Measurements from ENCODE around the gene TNFAIP3.

Gene TNFAIP3

GRCh38 chr6:137846274-137846673, 20.8 kb upstream of the TNFAIP3 start:
- TF ChIP-seq, protein P1, sequence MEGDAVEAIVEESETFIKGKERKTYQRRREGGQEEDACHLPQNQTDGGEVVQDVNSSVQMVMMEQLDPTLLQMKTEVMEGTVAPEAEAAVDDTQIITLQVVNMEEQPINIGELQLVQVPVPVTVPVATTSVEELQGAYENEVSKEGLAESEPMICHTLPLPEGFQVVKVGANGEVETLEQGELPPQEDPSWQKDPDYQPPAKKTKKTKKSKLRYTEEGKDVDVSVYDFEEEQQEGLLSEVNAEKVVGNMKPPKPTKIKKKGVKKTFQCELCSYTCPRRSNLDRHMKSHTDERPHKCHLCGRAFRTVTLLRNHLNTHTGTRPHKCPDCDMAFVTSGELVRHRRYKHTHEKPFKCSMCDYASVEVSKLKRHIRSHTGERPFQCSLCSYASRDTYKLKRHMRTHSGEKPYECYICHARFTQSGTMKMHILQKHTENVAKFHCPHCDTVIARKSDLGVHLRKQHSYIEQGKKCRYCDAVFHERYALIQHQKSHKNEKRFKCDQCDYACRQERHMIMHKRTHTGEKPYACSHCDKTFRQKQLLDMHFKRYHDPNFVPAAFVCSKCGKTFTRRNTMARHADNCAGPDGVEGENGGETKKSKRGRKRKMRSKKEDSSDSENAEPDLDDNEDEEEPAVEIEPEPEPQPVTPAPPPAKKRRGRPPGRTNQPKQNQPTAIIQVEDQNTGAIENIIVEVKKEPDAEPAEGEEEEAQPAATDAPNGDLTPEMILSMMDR (IDR thresholded peaks at IDR 0.05; ENCODE audit: low read depth, low read length): no peak
- DNase-seq (ENCODE audit: extremely low read depth, low read depth): no peak

DNA sequence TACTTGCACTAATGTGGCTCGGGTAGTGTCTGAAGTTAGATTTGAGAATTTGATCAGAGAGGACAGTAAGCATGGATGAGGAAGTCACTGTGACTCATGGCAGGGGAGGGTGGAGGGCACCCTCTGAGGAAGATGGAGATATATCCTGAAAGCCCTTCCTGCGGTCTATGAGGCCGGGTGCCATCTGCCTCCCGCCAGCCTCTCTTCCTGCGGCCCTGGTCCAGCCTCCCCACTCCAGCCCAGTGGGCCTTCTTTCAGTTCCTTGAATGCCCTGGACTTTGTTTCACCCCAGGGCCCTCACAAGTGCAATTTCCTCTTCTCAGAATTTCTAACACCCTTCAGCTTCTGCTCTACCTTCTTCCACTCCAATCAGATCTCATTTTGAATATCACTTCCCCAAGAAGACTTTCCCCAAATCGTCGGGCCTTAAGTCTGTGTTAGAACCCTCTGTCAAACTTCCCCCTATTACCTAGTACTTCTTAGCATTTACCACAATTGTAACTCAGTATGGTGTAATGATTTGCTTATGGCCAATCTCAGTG, 20.2 kb upstream of the TNFAIP3 start:
- no peak for DNase-seq (ENCODE audit: extremely low read depth, low read depth)
- TF ChIP-seq, protein P1 (IDR thresholded peaks at IDR 0.05; ENCODE audit: low read depth, low read length): no peak

GRCh38 chr6:137847748-137848147, 19.3 kb upstream of the TNFAIP3 start:
- no peak for DNase-seq (ENCODE audit: extremely low read depth, low read depth)
- TF ChIP-seq, protein P1 (IDR thresholded peaks at IDR 0.05; ENCODE audit: low read depth, low read length): no peak

DNA sequence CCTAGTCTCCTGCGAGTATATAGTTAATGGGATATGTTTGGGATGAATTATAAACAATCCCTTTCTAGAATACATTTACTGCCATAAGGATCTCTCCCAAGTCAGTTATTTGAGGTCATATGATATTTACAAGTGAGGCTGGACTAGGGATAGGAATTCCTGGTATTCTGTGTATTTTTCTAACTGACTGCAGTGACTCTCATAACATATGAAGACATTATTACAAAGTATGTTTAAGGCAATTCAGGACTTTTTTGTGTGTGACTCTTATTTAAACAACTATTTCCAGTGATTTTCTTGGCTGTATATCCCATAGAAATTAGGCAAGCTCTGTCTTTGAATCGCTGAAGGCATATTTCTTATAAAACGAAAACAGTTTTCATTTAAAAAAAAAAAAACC, 18.4 kb upstream of the TNFAIP3 start:
- no peak for DNase-seq (ENCODE audit: extremely low read depth, low read depth)
- TF ChIP-seq, protein P1 (IDR thresholded peaks at IDR 0.05; ENCODE audit: low read depth, low read length): no peak

DNA sequence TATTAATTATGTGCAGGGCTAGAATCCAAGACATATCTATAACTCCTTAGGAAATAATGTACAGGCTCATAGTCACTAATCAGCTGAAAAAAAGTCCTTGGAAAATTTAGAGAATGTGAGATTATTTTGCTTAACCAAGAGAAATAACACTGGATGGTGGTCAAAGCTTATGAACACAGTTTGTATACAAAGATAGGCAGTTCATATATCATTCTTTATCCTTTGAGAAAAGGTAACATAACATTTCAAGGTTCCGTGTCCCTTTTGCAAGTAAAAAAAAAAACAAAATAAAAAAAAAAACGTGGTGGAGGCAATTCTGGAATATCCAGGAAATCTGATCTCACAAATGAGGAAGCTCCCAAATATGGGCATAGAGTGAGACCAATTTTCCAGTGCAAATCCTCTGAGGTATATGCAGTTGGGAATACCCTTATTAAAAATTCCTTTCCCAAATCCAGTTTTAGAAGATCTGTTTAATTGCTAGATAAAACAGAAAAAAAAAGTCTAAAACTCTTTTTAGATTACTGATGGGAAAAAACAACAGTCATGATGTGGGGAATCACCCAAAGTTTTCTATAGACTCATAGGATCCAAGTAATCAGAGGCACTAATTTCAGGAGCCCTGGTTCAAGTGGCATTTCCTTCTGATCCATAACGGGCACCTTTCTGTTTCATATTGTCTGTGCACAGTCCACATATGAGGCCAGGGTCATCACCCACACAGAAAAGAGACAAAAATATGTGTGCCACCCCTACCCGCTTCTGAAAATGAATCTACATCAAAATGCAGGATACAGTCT, 17.7 kb upstream of the TNFAIP3 start:
- DNase-seq (ENCODE audit: extremely low read depth, low read depth): no peak
- TF ChIP-seq, protein P1 (IDR thresholded peaks at IDR 0.05; ENCODE audit: low read depth, low read length): no peak

- no peak for DNase-seq (ENCODE audit: extremely low read depth, low read depth)
- TF ChIP-seq, protein P1 (IDR thresholded peaks at IDR 0.05; ENCODE audit: low read depth, low read length): no peak
These were observed 16.9 kb upstream of the TNFAIP3 start for GRCh38 chr6:137849981-137850714.
